Measurements from ENCODE around the gene YY1. TPM values are rescaled to one million over a fixed set of nuclear protein-coding genes. Genes with fewer than 3 reads are reported as not detected.

YY1 gene
- total RNA-seq, 1 donor from 2014 or later: 43.0 TPM

- Histone ChIP-seq H3K27ac (peak overlapping the region; percentile 90), H3K4me3 (no peak overlapping the region), H3K4me1 (peaks cover 44% of the 10 kb centered on the region), H3K9me3 (no peaks in the 10 kb centered on the region), H3K27me3 (no peaks in the 10 kb centered on the region), H3K36me3 (no peaks in the 10 kb centered on the region)
- intact Hi-C loops (cut with DNase I): no loop called here
- TF ChIP-seq CTCF (IDR thresholded peaks at IDR 0.05) (no peak), POLR2AphosphoS5 (IDR thresholded peaks at IDR 0.05; ENCODE audit: insufficient read depth in 1 of 2, low read depth in 1 of 2) (no peak), POLR2A (IDR thresholded peaks at IDR 0.05) (no peak)
- no peak for DNase-seq (ENCODE audit: extremely low spot score in 2 of 2)
These were observed 59.8 kb downstream of the YY1 start for GRCh38 chr14:100298551-100299237.

DNA sequence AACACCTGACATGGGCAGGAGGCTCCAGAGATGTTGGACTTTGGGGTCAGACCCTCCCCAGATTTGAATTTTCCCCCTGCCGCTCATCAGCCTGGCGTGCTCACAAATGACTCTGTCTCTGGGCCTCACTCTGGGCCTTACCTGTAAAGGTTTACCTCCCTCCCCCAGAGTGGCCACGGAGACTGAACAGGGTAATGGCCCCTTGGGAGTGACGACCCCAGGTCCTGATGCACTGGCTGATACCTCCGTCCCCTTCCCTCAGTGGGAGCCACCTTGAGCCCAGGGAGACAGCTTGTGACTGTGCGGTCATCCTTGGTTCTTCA lies 60.3 kb downstream of the YY1 start:
- Histone ChIP-seq H3K27ac (no peak overlapping the region), H3K4me3 (no peak overlapping the region), H3K4me1 (peaks cover 49% of the 10 kb centered on the region), H3K27me3 (no peaks in the 10 kb centered on the region), H3K9me3 (no peaks in the 10 kb centered on the region), H3K36me3 (no peaks in the 10 kb centered on the region)
- intact Hi-C loops (cut with DNase I): no loop called here
- TF ChIP-seq POLR2A (IDR thresholded peaks at IDR 0.05) (no peak), CTCF (IDR thresholded peaks at IDR 0.05) (no peak), POLR2AphosphoS5 (IDR thresholded peaks at IDR 0.05; ENCODE audit: insufficient read depth in 1 of 2, low read depth in 1 of 2) (no peak)
- DNase-seq (ENCODE audit: extremely low spot score in 2 of 2): no peak

DNA sequence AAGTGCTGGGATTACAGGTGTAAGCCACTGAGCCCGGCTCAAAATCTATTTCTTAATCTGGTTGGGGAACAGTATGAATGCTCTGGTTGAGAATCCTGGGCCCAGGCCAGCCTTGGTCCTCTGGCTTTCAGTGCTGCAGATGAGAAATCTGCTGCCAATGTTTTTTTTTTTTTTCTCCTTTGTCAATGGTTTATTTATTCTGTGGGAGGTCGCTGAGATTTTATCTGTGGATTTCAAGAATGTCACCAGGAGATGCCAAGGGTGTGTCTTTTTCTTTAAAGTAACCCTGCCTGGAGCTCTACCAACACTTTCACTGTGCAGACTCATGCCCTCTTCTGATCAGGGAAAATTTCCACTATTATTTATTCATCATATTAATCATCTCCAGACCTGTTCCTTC lies 63.7 kb downstream of the YY1 start:
- no peaks in the 10 kb centered on the region for H3K27me3 ChIP-seq
- no peak for DNase-seq (ENCODE audit: extremely low spot score in 2 of 2)
- no peaks in the 10 kb centered on the region for H3K36me3 ChIP-seq
- TF ChIP-seq POLR2AphosphoS5 (IDR thresholded peaks at IDR 0.05; ENCODE audit: insufficient read depth in 1 of 2, low read depth in 1 of 2) (peak in 1 of 2 donors; percentile 54), POLR2A (IDR thresholded peaks at IDR 0.05) (no peak), CTCF (IDR thresholded peaks at IDR 0.05) (no peak)
- peaks cover 51% of the 10 kb centered on the region for H3K4me1 ChIP-seq
- H3K27ac ChIP-seq: peak overlapping the region; percentile 37
- intact Hi-C loops (cut with DNase I): no loop called here
- H3K4me3 ChIP-seq: no peak overlapping the region
- no peaks in the 10 kb centered on the region for H3K9me3 ChIP-seq

DNA sequence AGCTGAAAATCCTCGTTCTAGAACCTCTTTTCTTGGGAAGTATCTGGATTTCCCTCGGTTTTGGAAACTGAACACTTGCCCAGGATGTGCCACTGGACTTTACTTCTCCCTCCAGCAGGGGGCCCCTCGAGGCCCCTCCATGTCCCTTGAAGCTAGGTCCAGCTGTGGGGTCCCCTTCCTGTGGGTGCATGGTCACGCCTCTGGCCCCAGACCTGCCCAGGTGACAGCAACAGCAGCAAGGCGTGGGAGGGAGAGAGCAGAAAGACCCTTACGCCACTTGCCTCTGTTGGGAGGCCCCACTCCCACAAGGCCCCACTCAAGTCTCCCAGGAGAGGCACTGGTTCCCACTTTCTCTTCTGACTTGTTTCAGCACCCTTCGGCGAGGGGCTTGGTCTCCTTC lies 64.2 kb downstream of the YY1 start:
- DNase-seq (ENCODE audit: extremely low spot score in 2 of 2): no peak
- Histone ChIP-seq H3K27me3 (no peaks in the 10 kb centered on the region), H3K36me3 (no peaks in the 10 kb centered on the region), H3K27ac (peak overlapping the region; percentile 37), H3K4me3 (no peak overlapping the region), H3K9me3 (no peaks in the 10 kb centered on the region), H3K4me1 (peaks cover 51% of the 10 kb centered on the region)
- no peak for TF ChIP-seq POLR2AphosphoS5 (IDR thresholded peaks at IDR 0.05; ENCODE audit: insufficient read depth in 1 of 2, low read depth in 1 of 2)
- TF ChIP-seq CTCF (IDR thresholded peaks at IDR 0.05): peak in 1 of 3 experiments; percentile 15
- intact Hi-C loops (cut with DNase I): no loop called here

DNA sequence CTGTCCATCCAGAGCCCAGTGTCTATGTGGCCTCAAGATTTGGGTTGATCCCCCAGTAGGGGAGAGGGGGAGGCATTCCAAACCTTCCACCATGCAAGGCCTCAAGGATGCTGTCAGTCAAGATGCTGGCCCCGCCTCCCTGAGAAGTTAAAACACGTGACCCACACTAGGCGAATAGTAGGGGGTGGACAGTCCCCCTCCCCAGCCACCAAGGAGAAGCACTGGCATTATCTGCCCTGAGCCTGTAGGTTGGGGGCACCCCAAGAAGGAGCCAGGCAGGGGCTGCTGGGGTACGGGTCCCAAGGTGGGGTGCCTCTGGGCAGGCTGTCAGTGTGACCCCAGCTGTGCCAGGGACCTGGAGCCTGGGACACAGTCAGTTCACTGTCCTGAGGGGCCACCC lies 65.0 kb downstream of the YY1 start:
- peaks cover 51% of the 10 kb centered on the region for H3K4me1 ChIP-seq
- no peak for DNase-seq (ENCODE audit: extremely low spot score in 2 of 2)
- H3K27ac ChIP-seq: peak overlapping the region; percentile 37
- no peak overlapping the region for H3K4me3 ChIP-seq
- no peaks in the 10 kb centered on the region for H3K27me3 ChIP-seq
- no peak for TF ChIP-seq POLR2AphosphoS5 (IDR thresholded peaks at IDR 0.05; ENCODE audit: insufficient read depth in 1 of 2, low read depth in 1 of 2)
- no peak for TF ChIP-seq POLR2A (IDR thresholded peaks at IDR 0.05)
- no peak for TF ChIP-seq CTCF (IDR thresholded peaks at IDR 0.05)
- H3K9me3 ChIP-seq: no peaks in the 10 kb centered on the region
- no peaks in the 10 kb centered on the region for H3K36me3 ChIP-seq
- intact Hi-C loops (cut with DNase I): no loop called here

Measured in vagina (tissue), 2 donors.